Measurements from ENCODE around the gene FOXR1. TPM values are rescaled to one million over a fixed set of nuclear protein-coding genes. Genes with fewer than 3 reads are reported as not detected.

FOXR1 gene
- total RNA-seq (2022; extraction: Qiagen RNA extraction; ENCODE audit: low read depth): not detected in 5 replicates

GRCh38 chr11:118971646-118972045 lies at the start of gene FOXR1:
TSS of gene FOXR1 (plus strand) at chr11:118971761. CDS start at chr11:118971932, 171 bp downstream.

GRCh38 chr11:118956094-118956846 lies 15.3 kb upstream of the FOXR1 start, which contains the start of gene UPK2:
TSS of gene UPK2 (plus strand) at chr11:118956298. CDS start at chr11:118956351, 53 bp downstream.

GRCh38 chr11:118997627-118998387 lies 26.2 kb downstream of the FOXR1 start, which contains the start of gene CENATAC:
TSS of gene CENATAC (plus strand) at chr11:118998138. CDS start at chr11:118998198, 60 bp downstream.

GRCh38 chr11:119018074-119018938 lies 46.7 kb downstream of the FOXR1 start, which contains the start of the genes RPS25 and TRAPPC4:
TSS of gene RPS25 (minus strand) at chr11:119018343. CDS start at chr11:119018284, 59 bp downstream.
TSS of gene TRAPPC4 (plus strand) at chr11:119018766. CDS start at chr11:119018796, 30 bp downstream.

GRCh38 chr11:119030329-119031047 lies 58.9 kb downstream of the FOXR1 start, which contains the start of gene SLC37A4:
TSS of gene SLC37A4 (minus strand) at chr11:119030877.

Other genes with a start within 250 kb of the FOXR1 start
- 15.3 to 33.5 TPM (median 23.4 TPM) in 5 replicates for gene DDX6, start 180.6 kb upstream of the FOXR1 start, total RNA-seq (2022; extraction: Qiagen RNA extraction; ENCODE audit: low read depth)
- gene CXCR5, start 87.9 kb upstream of the FOXR1 start, total RNA-seq (2022; extraction: Qiagen RNA extraction; ENCODE audit: low read depth): 0.03 to 0.08 TPM (median 0.07 TPM) in 5 replicates
- 79.4 to 170 TPM (median 137 TPM) in 5 replicates for gene BCL9L, start 45.8 kb upstream of the FOXR1 start, total RNA-seq (2022; extraction: Qiagen RNA extraction; ENCODE audit: low read depth)
- 0.33 to 0.97 TPM (median 0.69 TPM) in 5 replicates for gene UPK2, start 15.5 kb upstream of the FOXR1 start, total RNA-seq (2022; extraction: Qiagen RNA extraction; ENCODE audit: low read depth)
- gene CENATAC, start 26.4 kb downstream of the FOXR1 start, total RNA-seq (2022; extraction: Qiagen RNA extraction; ENCODE audit: low read depth): 11.1 to 17.5 TPM (median 11.5 TPM) in 5 replicates
- 803 to 1,150 TPM (median 842 TPM) in 5 replicates for gene RPS25, start 46.6 kb downstream of the FOXR1 start, total RNA-seq (2022; extraction: Qiagen RNA extraction; ENCODE audit: low read depth)
- 57.4 to 67.3 TPM (median 60.5 TPM) in 5 replicates for gene TRAPPC4, start 47.0 kb downstream of the FOXR1 start, total RNA-seq (2022; extraction: Qiagen RNA extraction; ENCODE audit: low read depth)
- 10.0 to 12.1 TPM (median 10.8 TPM) in 5 replicates for gene SLC37A4, start 59.1 kb downstream of the FOXR1 start, total RNA-seq (2022; extraction: Qiagen RNA extraction; ENCODE audit: low read depth)
- gene HYOU1, start 85.4 kb downstream of the FOXR1 start, total RNA-seq (2022; extraction: Qiagen RNA extraction; ENCODE audit: low read depth): 39.6 to 50.0 TPM (median 47.3 TPM) in 5 replicates
- gene VPS11, start 96.1 kb downstream of the FOXR1 start, total RNA-seq (2022; extraction: Qiagen RNA extraction; ENCODE audit: low read depth): 7.9 to 17.2 TPM (median 11.4 TPM) in 5 replicates
- gene HMBS, start 113.1 kb downstream of the FOXR1 start, total RNA-seq (2022; extraction: Qiagen RNA extraction; ENCODE audit: low read depth): 45.4 to 52.9 TPM (median 51.2 TPM) in 5 replicates
- 33.0 to 40.4 TPM (median 38.6 TPM) in 5 replicates for gene DPAGT1, start 130.1 kb downstream of the FOXR1 start, total RNA-seq (2022; extraction: Qiagen RNA extraction; ENCODE audit: low read depth)
- 4.9 to 7.1 TPM (median 6.0 TPM) in 5 replicates for gene C2CD2L, start 135.6 kb downstream of the FOXR1 start, total RNA-seq (2022; extraction: Qiagen RNA extraction; ENCODE audit: low read depth)
- 9.7 to 11.5 TPM (median 11.0 TPM) in 5 replicates for gene HINFP, start 149.8 kb downstream of the FOXR1 start, total RNA-seq (2022; extraction: Qiagen RNA extraction; ENCODE audit: low read depth)
- gene ABCG4, start 177.3 kb downstream of the FOXR1 start, total RNA-seq (2022; extraction: Qiagen RNA extraction; ENCODE audit: low read depth): 0.18 to 0.37 TPM (median 0.21 TPM) in 5 replicates
- 7.5 to 12.3 TPM (median 10.4 TPM) in 5 replicates for gene NLRX1, start 197.0 kb downstream of the FOXR1 start, total RNA-seq (2022; extraction: Qiagen RNA extraction; ENCODE audit: low read depth)
- gene NHERF4, start 213.7 kb downstream of the FOXR1 start, total RNA-seq (2022; extraction: Qiagen RNA extraction; ENCODE audit: low read depth): 0.13 to 0.47 TPM (median 0.21 TPM) in 3 of 5 replicates, not detected in the others
- 5.5 to 9.3 TPM (median 9.0 TPM) in 5 replicates for gene CBL, start 234.6 kb downstream of the FOXR1 start, total RNA-seq (2022; extraction: Qiagen RNA extraction; ENCODE audit: low read depth)

All from A549 treated with RU486 at 1 μM for 4 hours (cell line).